ENCODE results near the gene SUMF1.

The SUMF1 gene

DNA sequence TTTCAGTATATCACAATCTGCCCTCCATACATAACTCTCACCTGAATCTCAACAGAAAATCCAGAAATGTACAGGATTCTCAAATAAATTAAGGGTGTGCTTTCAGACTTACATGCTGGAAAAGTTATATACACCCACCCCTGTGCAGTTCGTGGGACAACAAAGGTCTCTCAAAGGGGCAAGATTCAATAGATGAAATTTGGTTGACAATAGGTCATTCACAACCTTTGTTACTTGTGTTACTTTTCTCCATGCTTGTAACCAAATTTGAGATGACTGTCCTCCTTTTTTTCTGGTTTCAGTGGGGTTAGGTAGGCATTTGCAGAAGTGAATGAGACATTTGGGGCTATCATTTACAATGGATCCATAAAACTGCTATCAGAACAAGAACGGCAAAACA, 91.2 kb downstream of the SUMF1 start:
- DNase-seq = no peak

GRCh38 chr3:4373669-4374068, 93.4 kb downstream of the SUMF1 start:
- DNase-seq = no peak

GRCh38 chr3:4362523-4362922, 104.5 kb downstream of the SUMF1 start:
- no peak for DNase-seq

- DNase-seq = no peak
Observed at GRCh38 chr3:4360817-4361216, 106.3 kb downstream of the SUMF1 start.

- DNase-seq = no peak
Observed at GRCh38 chr3:4359805-4360502, 107.1 kb downstream of the SUMF1 start.

DNA sequence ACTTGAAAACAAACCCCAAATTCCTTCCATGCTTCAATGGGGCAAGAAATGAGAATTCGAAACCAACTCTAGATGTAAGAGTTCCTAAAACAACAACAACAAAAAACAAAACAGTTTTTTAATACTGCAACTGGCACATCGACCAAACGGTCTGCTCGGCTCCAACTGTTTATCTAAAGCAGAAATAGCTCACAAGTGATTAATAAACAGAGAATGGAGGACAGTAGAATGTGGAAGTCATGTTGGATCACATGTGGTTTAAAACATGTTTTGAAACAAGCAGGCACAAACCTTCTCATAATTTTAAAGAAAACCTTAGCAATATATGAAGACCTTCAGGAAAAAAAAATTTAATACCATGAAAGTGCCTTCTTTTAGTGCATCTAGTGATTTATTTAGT, 108.8 kb downstream of the SUMF1 start:
- DNase-seq = no peak

GRCh38 chr3:4356546-4357410, 110.3 kb downstream of the SUMF1 start:
- no peak for DNase-seq

GRCh38 chr3:4356220-4356540, 110.9 kb downstream of the SUMF1 start:
- DNase-seq = no peak

- no peak for DNase-seq
Observed at GRCh38 chr3:4355401-4356219, 111.5 kb downstream of the SUMF1 start.

DNA sequence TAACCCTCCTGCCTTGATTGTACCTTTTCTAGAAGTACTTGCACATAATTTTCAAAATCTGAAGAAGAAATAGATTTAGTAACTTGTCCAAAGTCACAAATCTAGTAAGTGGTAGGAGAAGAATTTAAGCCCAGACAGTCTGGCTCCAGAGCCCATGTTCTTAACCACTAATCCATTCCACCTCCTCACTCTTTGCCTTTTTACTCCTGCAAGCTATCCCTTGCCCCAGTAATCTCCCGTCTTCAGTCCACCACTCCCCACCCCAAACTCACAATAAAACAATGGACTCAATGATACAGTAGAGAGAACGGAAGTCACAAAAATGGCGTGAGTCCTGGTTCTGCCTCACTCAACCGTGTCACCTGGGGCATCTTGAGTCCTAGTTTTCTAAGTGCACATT, 115.2 kb downstream of the SUMF1 start:
- DNase-seq = no peak

DNA sequence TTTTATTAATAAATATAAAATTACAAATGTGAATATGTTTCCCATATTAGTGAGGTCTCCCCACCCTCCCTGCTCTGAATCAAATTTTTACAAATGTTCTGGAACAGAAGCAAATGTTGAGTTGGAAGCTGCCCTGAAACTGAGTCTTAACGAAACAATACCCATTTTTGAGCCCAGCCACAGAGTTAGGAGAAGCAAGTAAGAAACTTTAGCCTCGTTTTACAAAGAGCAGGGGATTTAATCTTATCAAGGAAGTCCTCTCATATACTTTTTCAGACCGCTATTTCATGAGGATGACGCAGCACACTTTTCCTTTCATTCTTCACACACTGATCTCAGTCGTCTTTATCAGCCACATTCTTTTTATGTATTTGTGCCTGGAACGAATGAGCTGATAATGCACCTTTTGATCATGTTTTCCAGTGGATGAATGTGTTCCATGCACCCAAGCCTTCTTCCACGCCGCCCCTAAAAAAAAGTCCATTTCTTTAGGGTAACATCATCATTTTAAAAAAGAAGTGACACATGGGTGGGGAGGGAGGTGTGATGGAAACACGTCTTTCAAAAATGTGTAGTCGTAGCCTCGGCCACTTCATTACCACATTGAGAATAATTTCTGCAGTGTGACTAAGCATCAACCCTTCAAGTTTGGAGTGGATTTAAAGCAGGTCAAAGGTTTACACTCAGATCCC, 115.8 kb downstream of the SUMF1 start:
- DNase-seq = no peak

- peak; percentile 18 for DNase-seq
Observed at GRCh38 chr3:4350789-4351163, 116.3 kb downstream of the SUMF1 start.

DNA sequence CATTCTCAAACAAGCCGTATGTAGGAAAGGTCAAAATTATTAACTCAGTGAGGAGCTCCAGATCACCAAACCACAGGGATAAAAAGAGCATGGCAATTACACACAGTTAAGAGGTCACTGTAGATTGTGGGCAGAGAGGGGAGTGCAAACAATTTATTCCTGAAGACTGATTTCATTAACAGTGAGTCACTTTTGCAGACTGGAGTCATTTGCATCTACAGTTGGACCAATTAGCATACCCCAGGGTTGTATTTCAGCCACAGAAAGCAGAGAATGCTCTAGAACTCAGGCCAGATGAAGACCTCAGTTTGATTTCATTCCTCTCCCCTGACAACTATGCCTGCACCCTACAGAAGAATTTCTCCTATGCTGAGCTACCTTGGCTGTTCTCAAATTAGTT, 123.8 kb downstream of the SUMF1 start:
- DNase-seq = no peak

GRCh38 chr3:4341336-4341675, 125.8 kb downstream of the SUMF1 start:
- no peak for DNase-seq

GRCh38 chr3:4340411-4341335, 126.4 kb downstream of the SUMF1 start:
- no peak for DNase-seq

DNA sequence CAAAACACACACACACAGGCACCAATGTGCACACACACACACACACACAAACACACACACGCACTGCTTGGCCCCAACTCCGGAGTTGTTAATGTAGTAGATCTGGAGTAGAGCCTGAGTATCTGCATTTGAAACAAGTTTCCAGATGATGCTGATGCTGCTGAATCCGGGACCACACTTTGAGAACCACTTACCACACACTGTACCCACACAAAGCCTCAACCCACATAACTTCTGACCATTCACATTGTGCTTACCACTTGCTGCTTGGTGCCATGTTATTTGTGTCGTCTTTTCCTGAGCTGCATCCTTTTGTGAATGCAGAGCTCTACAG, 127.0 kb downstream of the SUMF1 start:
- no peak for DNase-seq

GRCh38 chr3:4338751-4339150, 128.3 kb downstream of the SUMF1 start:
- no peak for DNase-seq

GRCh38 chr3:4336850-4337546, 130.1 kb downstream of the SUMF1 start:
- no peak for DNase-seq

- DNase-seq = no peak
Observed at GRCh38 chr3:4335840-4336562, 131.1 kb downstream of the SUMF1 start.

- no peak for DNase-seq
Observed at GRCh38 chr3:4334548-4334947, 132.5 kb downstream of the SUMF1 start.

- DNase-seq = no peak
Observed at GRCh38 chr3:4332991-4333390, 134.1 kb downstream of the SUMF1 start.

Measured in DMS 273 treated with DMSO at 0.1 percent for 48 hours (cell line).